Lung (tissue), 16 donors: ENCODE data around the gene TRMT112. TPM values are rescaled to one million over a fixed set of nuclear protein-coding genes. Genes with fewer than 3 reads are reported as not detected.

Experiments used
- ATAC-seq: fragments of 200-7000 bp; cut with Tn5 transposase; one replicate; pipeline ENCODE4 v1.9.1; 2020; ENCODE audit warnings: moderate number of reproducible peaks; ENCODE audit not compliant: insufficient read depth, low FRiP score
- DNase-seq, 3 donors: peaks; one replicate each; pipeline ENCODE4 v3.0.0-alpha.2; 2013 to 2017
- H3K27ac ChIP-seq, 2 donors: one replicate each; pipeline ENCODE4 v1.5.1; 2013; ENCODE audit warnings: mild to moderate bottlenecking in 2 of 2, moderate library complexity in 2 of 2, control low read depth in 1 of 2, inconsistent platforms in 1 of 2, low read depth in 1 of 2, low read length in 1 of 2
- H3K27me3 ChIP-seq, 3 donors: one replicate each; pipeline ENCODE4 v1.5.1; 2013; ENCODE audit warnings: low read length in 2 of 3; ENCODE audit not compliant: control insufficient read depth in 3 of 3, insufficient read depth in 3 of 3
- H3K36me3 ChIP-seq, 4 donors: one replicate each; pipeline ENCODE4 v1.5.1; 2013; ENCODE audit warnings: low read length in 4 of 4, mild to moderate bottlenecking in 1 of 4, moderate library complexity in 1 of 4; ENCODE audit not compliant: control insufficient read depth in 4 of 4, insufficient read depth in 4 of 4
- H3K4me1 ChIP-seq, 5 donors: one replicate each; pipeline ENCODE4 v1.5.1; 2013; ENCODE audit warnings: low read length in 5 of 5, mild to moderate bottlenecking in 2 of 5, moderate library complexity in 1 of 5; ENCODE audit not compliant: control insufficient read depth in 5 of 5, insufficient read depth in 5 of 5
- H3K4me3 ChIP-seq: one replicate; pipeline ENCODE4 v1.5.1; 2013; ENCODE audit warnings: mild to moderate bottlenecking, control low read depth, moderate library complexity
- H3K9ac ChIP-seq, 2 donors: one replicate each; pipeline ENCODE4 v1.5.1; 2013; ENCODE audit warnings: low read length in 2 of 2, control low read depth in 1 of 2; ENCODE audit not compliant: insufficient read depth in 1 of 2
- H3K9me3 ChIP-seq, 4 donors: one replicate each; pipeline ENCODE4 v1.5.1; 2013; ENCODE audit warnings: low read length in 3 of 4, mild to moderate bottlenecking in 1 of 4, moderate library complexity in 1 of 4; ENCODE audit not compliant: control insufficient read depth in 4 of 4, insufficient read depth in 3 of 4
- CTCF ChIP-seq: IDR thresholded peaks from 2 replicates; pipeline ENCODE4 v1.5.1; 2012; ENCODE audit warnings: mild to moderate bottlenecking; ENCODE audit errors: control extremely low read depth, extremely low read depth
- WGBS, 2 donors: extraction: QIAGEN DNeasy Blood & Tissue Kit; methylation state at CpG; one replicate each; pipeline ENCODE4 v1.1.7; 2013; 5-methylcytosine and 5-hydroxymethylcytosine counted together
- long read RNA-seq, 5 donors: transcript quantifications; one replicate each; lab custom pipeline, GENCODE V29; 2026
- polyA plus RNA-seq, 2 donors: library from polyadenylated mRNA; stranded (reverse); fragments of 200-250 nt; gene quantifications; one replicate each; pipeline ENCODE4 v1.2.1, GENCODE V29; 2013
- total RNA-seq, 2 donors: library from RNA; depleted of rRNA in 1 of 2; stranded (reverse); fragments of >200 nt in 1 of 2; gene quantifications; one replicate each; pipeline ENCODE4 v1.2.1, GENCODE V29; 2014 to 2021
- donor health status: control.
- donor health status: control.
- donor health status: Bipolar disorder and iron deficiency.
- donor health status: healthy.
- donor health status: DM: yes; HTN: yes; CAD: no.

The TRMT112 gene
- total RNA-seq (100 to 1,000 TPM; 154 to 173 TPM), polyA plus RNA-seq (100 to 1,000 TPM; 237 to 484 TPM)
- long read RNA-seq, donor 1, transcript TRMT112-205 (3 exons, 659 nt) = minor isoform, 10 of 248 reads
- long read RNA-seq, donor 1, transcript TRMT112-206 (4 exons, 1,106 nt) = major isoform, 195 of 248 reads
- long read RNA-seq, donor 1, transcript TRMT112-203 (3 exons, 823 nt) = minor isoform, 23 of 248 reads
- long read RNA-seq, donor 1, transcript TRMT112-204 (2 exons, 559 nt) = minor isoform, 14 of 248 reads
- long read RNA-seq, donor 1, partial matches to known transcripts = 0 of 248 reads
- long read RNA-seq, donor 1, other reads (novel, unspliced or antisense) = 0 of 248 reads
- long read RNA-seq, donor 2, transcript TRMT112-203 (3 exons, 823 nt) = minor isoform, 9 of 111 reads
- long read RNA-seq, donor 2, transcript TRMT112-206 (4 exons, 1,106 nt) = major isoform, 92 of 111 reads
- long read RNA-seq, donor 2, partial matches to known transcripts = 0 of 111 reads
- long read RNA-seq, donor 2, other reads (novel, unspliced or antisense) = 0 of 111 reads
- long read RNA-seq, donor 3, transcript TRMT112-206 (4 exons, 1,106 nt) = major isoform, 121 of 447 reads
- long read RNA-seq, donor 3, transcript TRMT112-203 (3 exons, 823 nt) = minor isoform, 13 of 447 reads
- long read RNA-seq, donor 3, transcript TRMT112-204 (2 exons, 559 nt) = minor isoform, 6 of 447 reads
- long read RNA-seq, donor 3, partial matches to known transcripts = 267 of 447 reads
- long read RNA-seq, donor 3, other reads (novel, unspliced or antisense) = 37 of 447 reads
- long read RNA-seq, donor 4, transcript TRMT112-205 (3 exons, 659 nt) = minor isoform, 6 of 113 reads
- long read RNA-seq, donor 4, transcript TRMT112-206 (4 exons, 1,106 nt) = major isoform, 97 of 113 reads
- long read RNA-seq, donor 4, transcript TRMT112-203 (3 exons, 823 nt) = minor isoform, 5 of 113 reads
- long read RNA-seq, donor 4, partial matches to known transcripts = 0 of 113 reads
- long read RNA-seq, donor 4, other reads (novel, unspliced or antisense) = 0 of 113 reads
- long read RNA-seq, donor 5, transcript TRMT112-205 (3 exons, 659 nt) = minor isoform, 11 of 713 reads
- long read RNA-seq, donor 5, transcript TRMT112-203 (3 exons, 823 nt) = minor isoform, 15 of 713 reads
- long read RNA-seq, donor 5, transcript TRMT112-206 (4 exons, 1,106 nt) = major isoform, 211 of 713 reads
- long read RNA-seq, donor 5, transcript TRMT112-204 (2 exons, 559 nt) = minor isoform, 14 of 713 reads
- long read RNA-seq, donor 5, partial matches to known transcripts = 401 of 713 reads
- long read RNA-seq, donor 5, other reads (novel, unspliced or antisense) = 57 of 713 reads

- peaks cover 0 to 32% (median 6%) of the 10 kb centered on the region in 4 donors for H3K36me3 ChIP-seq
These were observed at the start of gene TRMT112 for GRCh38 chr11:64317325-64317960. TSS of gene TRMT112 (minus strand) at chr11:64317559. CDS start at chr11:64317526, 33 bp downstream.

GRCh38 chr11:64366751-64367150 lies 49.4 kb upstream of the TRMT112 start:
- Histone ChIP-seq H3K36me3 (peaks cover 10 to 69% (median 13%) of the 10 kb centered on the region in 4 donors), H3K27me3 (peaks cover 0 to 2% (median 0%) of the 10 kb centered on the region in 3 donors), H3K4me3 (no peak overlapping the region), H3K9ac (no peak overlapping the region), H3K4me1 (no peaks in the 10 kb centered on the region), H3K9me3 (peaks cover 0 to 2% (median 0%) of the 10 kb centered on the region in 4 donors), H3K27ac (no peak overlapping the region)
- TF ChIP-seq CTCF = no peak
- WGBS, 2 donors = 88 to 89% methylated on average over 1 of the region's 1 CpG
- DNase-seq (no peak), ATAC-seq (no peak)

More at GRCh38 chr11:64317325-64317960, at the start of gene TRMT112:
- ATAC-seq = peak; percentile 78
- Histone ChIP-seq H3K4me1 (peaks cover 0 to 16% (median 3%) of the 10 kb centered on the region in 5 donors), H3K9me3 (no peaks in the 10 kb centered on the region), H3K27ac (peak within 1 kb of the TSS; percentile 93 to 97), H3K27me3 (no peaks in the 10 kb centered on the region), H3K9ac (peak within 1 kb of the TSS; percentile 74 to 82), H3K4me3 (peak within 1 kb of the TSS; percentile 77)
- 0% methylated on average over 43 of the region's 43 CpGs for WGBS, 2 donors
- TF ChIP-seq CTCF = no peak
- DNase-seq = peak; percentile 97 to 99 (median 99)

- Histone ChIP-seq H3K9me3 (peaks cover 0 to 2% (median 0%) of the 10 kb centered on the region in 4 donors), H3K36me3 (peaks cover 10 to 70% (median 13%) of the 10 kb centered on the region in 4 donors), H3K4me3 (no peak overlapping the region), H3K9ac (no peak overlapping the region), H3K27me3 (peaks cover 0 to 2% (median 0%) of the 10 kb centered on the region in 3 donors), H3K4me1 (peaks cover 0 to 7% (median 4%) of the 10 kb centered on the region in 5 donors), H3K27ac (no peak overlapping the region)
- TF ChIP-seq CTCF = no peak
- ATAC-seq (no peak), DNase-seq (no peak)
- WGBS, 2 donors = 86 to 95% methylated on average over 4 of the region's 4 CpGs
These were observed 47.6 kb upstream of the TRMT112 start for GRCh38 chr11:64364911-64365310.
